Cerebellar nuclear complex (tissue), 1 donor: ENCODE results near the gene NPPC.
"Not testable (repeated sequence)": the region's sequence is repeated elsewhere in the genome, so short reads cannot be mapped to it uniquely, and the experiment has no call there.

Experiments
- DNase-seq, 2 experiments: peaks; one replicate each; lab custom pipeline; 2025; lab: John Stamatoyannopoulos, UW

Gene NPPC

DNA sequence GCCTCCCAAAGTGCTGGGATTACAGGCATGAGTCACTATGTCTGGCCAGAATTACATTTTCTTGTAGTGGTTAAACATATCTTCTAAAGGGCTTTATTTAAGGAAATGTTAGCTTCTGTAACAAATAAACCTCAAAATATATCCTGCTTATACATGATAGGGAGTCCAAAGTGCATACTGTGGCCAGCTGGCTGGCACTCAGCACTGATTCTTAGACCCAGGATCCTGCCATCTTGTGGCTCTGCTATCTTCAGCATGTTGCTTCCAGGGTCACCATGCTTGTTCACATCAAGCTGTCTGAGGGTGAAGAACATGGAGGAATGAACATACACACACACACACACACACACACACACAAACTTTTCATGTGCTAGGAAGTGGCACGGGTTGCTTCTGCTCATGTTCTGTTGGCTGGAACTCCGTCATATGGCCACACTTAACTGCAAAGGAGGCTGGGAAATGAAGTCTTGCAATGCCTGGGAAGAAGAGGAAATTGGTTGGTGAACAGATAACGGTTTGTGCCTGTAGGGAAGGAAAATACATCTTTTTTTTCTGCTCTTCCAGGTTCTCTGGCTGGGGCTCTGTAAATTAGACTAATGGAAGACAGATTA, 40.0 kb downstream of the NPPC start:
- DNase-seq: no peak

DNA sequence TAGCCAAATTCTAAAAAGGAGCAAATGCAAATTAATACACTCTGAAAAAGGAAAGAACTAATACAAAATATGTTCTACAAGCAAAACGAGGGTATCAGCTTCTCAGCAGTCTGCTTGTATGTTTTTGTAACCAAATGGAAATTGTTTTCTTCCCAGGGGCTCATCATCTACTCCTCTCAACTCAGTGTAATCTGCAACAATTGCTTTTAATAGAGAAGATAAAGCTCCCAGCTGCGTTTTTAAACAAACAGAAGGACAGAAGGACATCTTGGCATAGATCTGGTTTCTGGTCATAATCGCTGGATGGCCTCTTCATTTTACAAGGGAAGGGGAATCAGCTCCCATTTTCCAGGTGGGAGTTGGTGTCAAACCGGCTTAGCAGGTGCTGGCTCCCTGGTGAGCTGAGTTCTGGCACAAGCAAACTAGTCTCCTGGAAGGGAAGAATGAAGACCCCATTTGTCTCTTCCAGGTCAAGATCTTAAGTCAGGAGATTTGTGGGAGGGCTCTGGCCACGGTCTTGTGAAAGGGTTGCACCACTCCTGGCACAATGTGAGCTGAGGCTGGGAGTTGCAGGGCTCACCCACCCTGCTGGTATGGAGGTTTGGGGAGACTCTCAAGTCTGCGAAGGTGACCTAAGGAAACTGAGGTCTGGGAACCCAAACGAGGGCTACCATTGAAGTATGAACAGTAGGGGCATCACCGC, 41.6 kb downstream of the NPPC start:
- DNase-seq: no peak

DNA sequence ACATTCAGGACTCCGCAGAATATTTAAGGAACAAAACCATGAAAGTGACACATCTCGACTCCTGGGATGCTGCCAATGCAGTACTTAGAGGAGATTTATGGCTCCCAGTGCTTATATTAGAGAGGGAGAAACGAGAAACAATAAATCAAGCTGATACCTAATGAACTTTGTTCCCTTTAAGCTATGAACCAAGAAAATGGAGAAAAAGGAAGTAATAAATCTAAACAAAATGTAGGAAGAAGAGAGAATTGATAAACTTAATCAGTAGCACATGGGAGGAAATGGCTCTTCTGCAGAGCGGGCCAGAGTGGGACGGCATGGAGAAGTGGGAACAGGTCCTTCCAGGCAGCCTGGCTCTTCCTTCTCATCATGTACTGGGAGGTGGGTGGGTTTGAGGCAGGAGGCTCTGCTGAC, 42.7 kb downstream of the NPPC start:
- DNase-seq: no peak

DNA sequence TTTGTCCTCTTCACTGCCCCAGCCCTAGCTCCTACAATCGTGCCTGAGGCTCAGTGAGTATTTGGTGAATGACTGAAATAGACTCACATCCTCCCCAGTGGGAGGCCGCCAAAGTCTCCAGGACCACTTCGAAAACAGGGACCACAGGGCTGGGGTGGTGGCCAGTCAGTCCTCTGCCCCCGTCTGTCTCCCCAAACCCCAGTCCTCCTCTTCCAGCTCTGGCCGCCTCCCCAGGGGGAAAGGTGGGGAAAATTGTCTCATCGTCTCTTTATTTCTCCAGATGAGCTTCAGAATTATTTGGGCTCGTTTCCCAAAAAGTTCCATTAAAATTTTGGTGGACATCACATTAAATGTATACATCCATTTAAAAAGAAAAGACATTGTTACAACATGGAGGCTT, 43.5 kb downstream of the NPPC start:
- no peak for DNase-seq

DNA sequence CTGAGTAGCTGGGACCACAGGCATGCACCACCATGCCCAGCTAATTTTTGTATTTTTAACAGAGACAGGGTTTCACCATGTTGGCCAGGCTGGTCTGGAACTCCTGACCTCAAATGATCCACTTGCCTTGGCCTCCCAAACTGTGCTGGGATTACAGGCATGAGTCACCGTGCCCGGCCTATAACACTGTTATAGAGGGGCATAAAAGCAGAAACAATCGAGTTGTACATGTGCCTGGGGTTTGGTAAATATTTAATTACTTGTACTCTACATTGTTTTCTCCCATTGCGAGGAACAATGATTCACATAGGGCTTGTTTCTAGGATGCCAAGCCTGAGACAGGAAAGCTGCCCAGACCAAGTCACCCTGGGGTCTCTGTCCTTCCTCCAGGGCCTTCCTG, 45.8 kb downstream of the NPPC start:
- DNase-seq: not testable (repeated sequence)

DNA sequence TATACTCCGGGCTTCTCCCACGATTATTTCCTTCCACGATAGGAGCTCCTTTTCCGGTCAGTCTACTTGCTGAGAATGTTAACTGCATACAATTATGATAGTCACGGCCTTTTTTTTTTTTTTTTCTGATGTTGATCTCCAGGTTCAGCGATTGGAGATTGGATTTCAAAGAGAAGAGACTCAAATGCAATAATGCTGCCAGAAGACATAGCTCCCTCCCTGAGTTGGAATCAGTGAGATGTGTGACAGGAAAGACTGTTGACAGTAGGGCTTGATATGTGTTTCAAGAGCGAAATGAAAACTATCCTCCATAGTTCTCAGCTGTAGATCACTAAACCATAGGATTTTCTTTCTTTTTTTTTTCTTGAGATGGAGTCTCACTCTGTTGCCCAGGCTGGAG, 47.0 kb downstream of the NPPC start:
- DNase-seq: no peak

DNA sequence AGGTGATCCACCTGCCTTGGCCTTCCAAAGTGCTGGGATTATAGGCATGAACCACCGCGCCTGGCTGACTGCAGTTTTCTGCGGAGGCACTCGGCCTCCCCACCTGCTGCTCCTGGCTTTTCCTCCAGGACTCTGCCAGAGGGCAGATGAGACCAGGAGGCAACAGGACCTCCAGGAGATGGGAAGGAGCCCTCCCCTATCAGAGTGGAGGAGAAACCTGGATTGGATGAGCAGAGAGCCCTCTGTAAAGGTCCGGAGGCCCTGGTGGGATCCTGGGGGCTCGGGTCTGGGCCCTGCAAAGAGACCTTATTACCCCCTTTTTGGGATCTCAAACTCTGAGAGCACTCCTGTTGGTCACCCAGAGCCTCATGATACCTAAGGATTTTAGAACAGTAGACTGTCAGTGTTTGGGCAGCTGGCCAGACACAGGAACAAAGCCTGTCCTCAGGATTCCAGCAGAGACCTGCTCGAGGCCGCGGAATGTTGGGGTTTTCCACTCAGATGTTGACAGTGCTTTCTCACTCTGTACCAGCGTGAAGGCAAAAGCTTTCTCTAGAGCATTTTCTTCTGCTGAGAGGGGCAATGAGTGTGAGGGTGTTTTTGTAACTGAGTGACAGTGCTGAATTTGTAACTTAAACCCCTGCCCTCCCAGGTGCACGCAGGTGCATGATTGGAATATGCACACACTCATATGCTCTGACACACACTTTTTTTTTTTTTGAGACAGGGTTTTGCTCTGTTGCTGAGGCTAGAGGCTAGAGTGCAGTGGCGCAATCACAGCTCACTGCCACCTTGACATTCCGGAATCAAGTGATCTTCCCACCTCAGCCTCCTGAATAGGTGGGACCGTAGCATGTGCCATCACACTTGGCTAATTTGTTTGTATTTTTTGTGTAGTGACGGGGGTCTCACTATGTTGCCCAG, 48.4 kb downstream of the NPPC start:
- no peak for DNase-seq

DNA sequence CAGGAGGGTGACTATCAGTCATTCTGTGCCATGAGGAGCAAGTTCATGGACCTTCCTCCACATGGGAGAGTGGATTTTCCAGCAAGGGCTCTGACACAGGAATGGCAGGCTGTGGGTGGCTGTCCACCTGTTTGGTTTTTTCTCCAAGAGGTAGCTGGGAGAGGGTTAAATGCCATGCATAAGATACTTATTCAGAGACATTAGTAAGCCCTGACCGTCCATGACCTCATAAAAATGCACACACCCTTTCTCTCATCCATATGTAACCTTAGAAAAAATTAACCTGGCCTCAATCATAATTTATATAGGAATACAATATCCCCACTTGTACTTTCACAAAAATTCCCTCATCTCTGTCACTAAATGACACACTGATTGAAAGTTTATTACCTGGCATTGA, 51.3 kb downstream of the NPPC start:
- DNase-seq: no peak
